ENCODE measurements around the gene CLSTN3.

- no peak for TF ChIP-seq POLR2A (IDR thresholded peaks at IDR 0.05; ENCODE audit: low read depth, low read length)
- no peak for TF ChIP-seq POLR2AphosphoS5 (IDR thresholded peaks at IDR 0.05; ENCODE audit: low read depth, low read length)
These were observed 15.5 kb downstream of the CLSTN3 start for GRCh38 chr12:7145671-7146070.
